NCI-H1930 (cell line): ENCODE measurements around the gene ZNF532.
"Not testable (repeated sequence)": the region's sequence is repeated elsewhere in the genome, so short reads cannot be mapped to it uniquely, and the experiment has no call there.

ENCODE experiments used
- DNase-seq, 2 experiments: peaks; one replicate each; lab custom pipeline; 2025; lab: John Stamatoyannopoulos, UW

Gene ZNF532

GRCh38 chr18:58898010-58898799, 33.5 kb downstream of the ZNF532 start:
- DNase-seq = no peak

- DNase-seq = no peak
These were observed 35.5 kb downstream of the ZNF532 start for GRCh38 chr18:58900015-58900649.

GRCh38 chr18:58901143-58901542, 36.5 kb downstream of the ZNF532 start:
- no peak for DNase-seq

- no peak for DNase-seq
These were observed 37.1 kb downstream of the ZNF532 start for GRCh38 chr18:58901783-58902182.

GRCh38 chr18:58902961-58903360, 38.3 kb downstream of the ZNF532 start:
- DNase-seq = no peak

- no peak for DNase-seq
These were observed 38.9 kb downstream of the ZNF532 start for GRCh38 chr18:58903533-58903932.

GRCh38 chr18:58905777-58906428, 41.2 kb downstream of the ZNF532 start:
- DNase-seq = no peak

- DNase-seq = no peak
These were observed 43.3 kb downstream of the ZNF532 start for GRCh38 chr18:58908006-58908405.

GRCh38 chr18:58909521-58909920, 44.8 kb downstream of the ZNF532 start:
- DNase-seq = no peak

- DNase-seq = no peak
These were observed 46.6 kb downstream of the ZNF532 start for GRCh38 chr18:58911241-58911640.

- no peak for DNase-seq
These were observed 47.1 kb downstream of the ZNF532 start for GRCh38 chr18:58911766-58912165.

GRCh38 chr18:58915006-58915799, 50.5 kb downstream of the ZNF532 start:
- no peak for DNase-seq

- no peak for DNase-seq
These were observed 51.3 kb downstream of the ZNF532 start for GRCh38 chr18:58915995-58916394.

GRCh38 chr18:58919934-58920333, 55.3 kb downstream of the ZNF532 start:
- DNase-seq = not testable (repeated sequence)

GRCh38 chr18:58922995-58923394, 58.3 kb downstream of the ZNF532 start:
- no peak for DNase-seq

- DNase-seq = no peak
These were observed 59.8 kb downstream of the ZNF532 start for GRCh38 chr18:58924473-58924872.

GRCh38 chr18:58927659-58928058, 63.0 kb downstream of the ZNF532 start:
- no peak for DNase-seq

GRCh38 chr18:58928386-58928785, 63.7 kb downstream of the ZNF532 start:
- DNase-seq = no peak

- DNase-seq = no peak
These were observed 64.5 kb downstream of the ZNF532 start for GRCh38 chr18:58929206-58929605.

GRCh38 chr18:58934356-58934755, 69.7 kb downstream of the ZNF532 start:
- peak in 1 of 2 experiments; percentile 14 for DNase-seq

- DNase-seq = no peak
These were observed 70.4 kb downstream of the ZNF532 start for GRCh38 chr18:58934933-58935577.
